Subcutaneous abdominal adipose tissue (tissue), 5 donors: Measurements from ENCODE around the gene TBC1D14.
"Not testable (repeated sequence)": the region's sequence is repeated elsewhere in the genome, so short reads cannot be mapped to it uniquely, and the experiment has no call there.

Source experiments
- H3K27ac ChIP-seq: one replicate; pipeline ENCODE4 v1.7.0; 2013; ENCODE audit warnings: low read depth, mild to moderate bottlenecking, inconsistent platforms, low read length, moderate library complexity
- H3K27me3 ChIP-seq, 5 donors: one replicate each; pipeline ENCODE4 v1.7.0; 2013; ENCODE audit warnings: low read length in 5 of 5, inconsistent platforms in 1 of 5; ENCODE audit not compliant: control insufficient read depth in 5 of 5, insufficient read depth in 4 of 5
- H3K36me3 ChIP-seq, 5 donors: one replicate each; pipeline ENCODE4 v1.7.0; 2013; ENCODE audit warnings: low read length in 5 of 5; ENCODE audit not compliant: control insufficient read depth in 5 of 5, insufficient read depth in 5 of 5
- H3K4me1 ChIP-seq, 5 donors: one replicate each; pipeline ENCODE4 v1.7.0; 2013; ENCODE audit warnings: low read length in 5 of 5, mild to moderate bottlenecking in 3 of 5, moderate library complexity in 1 of 5; ENCODE audit not compliant: control insufficient read depth in 5 of 5, insufficient read depth in 5 of 5
- H3K4me3 ChIP-seq, 5 donors: one replicate each; pipeline ENCODE4 v1.7.0; 2013; ENCODE audit warnings: low read length in 5 of 5, low read depth in 1 of 5
- H3K9ac ChIP-seq, 5 donors: one replicate each; pipeline ENCODE4 v1.7.0; 2013; ENCODE audit warnings: low read length in 5 of 5, mild to moderate bottlenecking in 4 of 5, moderate library complexity in 3 of 5
- H3K9me3 ChIP-seq, 5 donors: one replicate each; pipeline ENCODE4 v1.7.0; 2013; ENCODE audit warnings: low read length in 5 of 5; ENCODE audit not compliant: control insufficient read depth in 5 of 5
- donor health status: healthy.
- donor health status: healthy.
- donor health status: healthy.
- donor health status: healthy.
- donor health status: healthy.

Gene TBC1D14

DNA sequence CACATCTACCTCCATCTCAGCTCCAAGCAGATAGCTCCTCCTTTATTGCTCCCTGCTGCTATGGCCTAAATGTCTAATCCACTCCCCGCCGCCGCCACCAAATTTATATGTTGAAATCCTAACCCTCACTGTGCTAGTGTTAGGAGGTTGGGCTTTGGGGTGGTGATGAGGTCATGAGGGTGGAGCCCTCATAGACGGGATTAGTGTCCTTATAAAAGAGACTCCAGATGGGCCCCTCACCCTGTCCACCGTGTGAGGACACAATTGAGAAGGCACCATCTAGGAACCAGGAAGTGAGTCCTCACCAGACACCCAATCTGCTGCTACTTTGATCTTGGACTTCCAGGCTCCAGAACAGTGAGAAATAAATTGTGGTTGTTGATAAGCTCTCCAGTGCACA, 13.6 kb upstream of the TBC1D14 start:
- no peaks in the 10 kb centered on the region for H3K36me3 ChIP-seq
- no peaks in the 10 kb centered on the region for H3K27me3 ChIP-seq
- H3K4me1 ChIP-seq: peaks cover 0 to 19% (median 16%) of the 10 kb centered on the region in 5 donors
- H3K27ac ChIP-seq: no peak overlapping the region
- H3K9ac ChIP-seq: no peak overlapping the region
- H3K4me3 ChIP-seq: no peak overlapping the region
- peaks cover 0 to 4% (median 0%) of the 10 kb centered on the region in 5 donors for H3K9me3 ChIP-seq

DNA sequence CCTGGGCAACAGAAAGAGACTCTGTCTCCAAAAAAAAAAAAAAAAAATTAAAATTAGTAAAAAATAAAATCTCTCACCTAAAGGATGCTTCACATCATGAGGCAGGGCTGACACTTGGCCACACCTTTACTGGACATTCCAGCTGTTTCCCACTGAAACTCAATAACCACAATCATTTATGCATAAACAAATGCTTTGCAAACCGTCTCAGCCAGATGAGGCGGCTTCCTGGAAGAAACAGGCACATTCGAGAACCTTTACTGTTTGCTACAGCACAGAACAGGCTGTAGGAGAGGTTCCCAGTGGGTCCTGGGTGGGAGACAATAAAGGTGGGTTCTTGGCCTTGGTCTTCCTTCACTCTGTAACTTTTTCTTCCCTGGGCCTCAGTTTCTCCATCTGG, 10.9 kb upstream of the TBC1D14 start:
- Histone ChIP-seq H3K36me3 (no peaks in the 10 kb centered on the region), H3K27ac (no peak overlapping the region), H3K4me3 (no peak overlapping the region), H3K9ac (no peak overlapping the region), H3K9me3 (peaks cover 0 to 4% (median 0%) of the 10 kb centered on the region in 5 donors), H3K27me3 (peaks cover 0 to 5% (median 0%) of the 10 kb centered on the region in 5 donors), H3K4me1 (peaks cover 0 to 1% (median 0%) of the 10 kb centered on the region in 5 donors)

DNA sequence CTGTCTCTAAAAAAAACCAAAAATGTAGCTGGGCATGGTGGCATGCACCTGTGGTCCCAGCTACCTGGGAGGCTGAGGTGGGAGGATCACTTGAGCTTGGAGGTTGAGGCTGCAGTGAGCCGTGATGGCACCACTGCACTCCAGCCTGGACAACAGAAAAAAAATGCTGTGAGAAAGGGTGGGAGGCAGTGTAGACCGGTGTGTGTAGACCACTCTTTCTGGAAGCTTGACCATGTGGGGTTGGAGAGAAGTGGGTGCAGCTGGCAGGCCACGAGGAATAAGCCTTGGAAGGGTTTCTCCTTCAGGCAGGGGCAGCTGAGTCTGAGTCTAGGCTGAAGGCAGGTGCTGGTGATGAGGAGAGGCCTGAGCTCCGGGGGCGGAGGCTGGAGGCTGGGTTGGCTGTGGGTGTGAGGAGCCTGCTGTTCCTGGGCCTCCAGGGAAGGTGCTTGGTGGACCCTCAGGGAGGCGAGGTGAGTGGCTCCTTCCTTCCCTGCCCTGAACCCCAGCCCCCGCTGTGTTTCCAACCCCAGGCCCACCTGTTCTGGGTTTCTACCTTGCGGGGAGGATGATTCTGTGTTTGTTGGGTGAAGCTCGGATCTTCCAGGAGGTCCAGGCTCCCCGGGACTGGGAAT, 9.3 kb upstream of the TBC1D14 start:
- Histone ChIP-seq H3K9ac (no peak overlapping the region), H3K27ac (no peak overlapping the region), H3K27me3 (peaks cover 0 to 5% (median 0%) of the 10 kb centered on the region in 5 donors), H3K4me3 (no peak overlapping the region), H3K36me3 (no peaks in the 10 kb centered on the region), H3K4me1 (no peaks in the 10 kb centered on the region), H3K9me3 (peaks cover 0 to 4% (median 0%) of the 10 kb centered on the region in 5 donors)

DNA sequence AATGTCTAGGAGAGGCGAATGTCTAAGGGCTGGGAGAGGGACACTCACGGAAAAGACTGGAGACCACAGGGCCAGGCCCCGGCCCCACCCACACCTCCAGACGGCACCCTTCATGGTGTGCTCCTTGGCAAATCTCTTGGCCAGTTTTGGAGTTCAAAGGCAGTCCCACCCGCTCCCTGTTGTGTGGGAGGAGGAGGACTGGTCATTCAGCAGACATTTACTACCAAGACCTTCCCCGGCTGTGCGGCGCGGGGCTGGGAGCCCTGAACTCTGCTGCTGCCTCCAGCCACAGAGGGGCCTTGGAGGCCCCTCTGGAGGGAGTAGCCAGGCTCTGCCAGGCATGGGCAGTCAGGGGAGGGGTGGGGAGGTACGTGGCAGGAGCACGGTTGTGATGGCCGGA, 8.7 kb upstream of the TBC1D14 start:
- H3K27me3 ChIP-seq: peaks cover 0 to 5% (median 0%) of the 10 kb centered on the region in 5 donors
- peaks cover 0 to 3% (median 0%) of the 10 kb centered on the region in 5 donors for H3K4me1 ChIP-seq
- no peak overlapping the region for H3K4me3 ChIP-seq

DNA sequence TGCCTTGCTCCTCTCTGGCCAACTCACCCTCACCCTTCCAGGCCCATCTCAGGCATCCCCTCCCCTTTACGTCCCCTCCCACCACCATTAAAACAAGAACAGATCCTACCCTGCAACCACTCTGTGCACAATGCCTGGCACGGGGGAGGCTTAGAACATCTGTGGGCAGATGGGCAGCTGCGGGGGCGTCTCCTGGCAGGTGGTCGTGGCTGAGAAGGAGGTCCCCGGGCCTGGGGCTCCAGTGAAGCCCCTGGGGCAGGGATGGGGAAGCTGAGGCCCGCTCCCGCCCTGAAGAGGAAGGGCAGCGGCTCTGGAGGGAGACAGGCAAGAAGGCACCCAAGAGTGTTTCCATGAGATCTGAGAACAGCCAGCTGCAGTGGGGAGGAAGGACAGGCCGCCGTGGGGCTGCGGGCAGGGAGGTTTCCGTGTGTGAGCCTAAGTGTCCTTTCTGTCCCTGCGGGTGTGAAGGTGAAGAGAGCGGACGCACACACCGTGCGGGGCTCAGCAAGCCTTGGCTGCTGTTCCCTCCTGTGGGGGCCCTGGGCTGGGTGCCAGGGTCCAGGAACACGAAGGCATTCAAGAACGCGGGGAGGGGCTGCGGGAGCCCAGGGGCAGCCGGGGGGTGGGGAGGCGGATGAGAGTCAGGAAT, 7.8 kb upstream of the TBC1D14 start:
- Histone ChIP-seq H3K27ac (no peak overlapping the region), H3K27me3 (peaks cover 0 to 8% (median 0%) of the 10 kb centered on the region in 5 donors), H3K4me3 (no peak overlapping the region), H3K9me3 (no peaks in the 10 kb centered on the region), H3K36me3 (no peaks in the 10 kb centered on the region), H3K9ac (no peak overlapping the region), H3K4me1 (peaks cover 0 to 3% (median 0%) of the 10 kb centered on the region in 5 donors)

More for the DNA sequence above, 8.7 kb upstream of the TBC1D14 start:
- H3K9ac ChIP-seq: no peak overlapping the region
- no peak overlapping the region for H3K27ac ChIP-seq
- peaks cover 0 to 4% (median 0%) of the 10 kb centered on the region in 5 donors for H3K9me3 ChIP-seq
- H3K36me3 ChIP-seq: no peaks in the 10 kb centered on the region

DNA sequence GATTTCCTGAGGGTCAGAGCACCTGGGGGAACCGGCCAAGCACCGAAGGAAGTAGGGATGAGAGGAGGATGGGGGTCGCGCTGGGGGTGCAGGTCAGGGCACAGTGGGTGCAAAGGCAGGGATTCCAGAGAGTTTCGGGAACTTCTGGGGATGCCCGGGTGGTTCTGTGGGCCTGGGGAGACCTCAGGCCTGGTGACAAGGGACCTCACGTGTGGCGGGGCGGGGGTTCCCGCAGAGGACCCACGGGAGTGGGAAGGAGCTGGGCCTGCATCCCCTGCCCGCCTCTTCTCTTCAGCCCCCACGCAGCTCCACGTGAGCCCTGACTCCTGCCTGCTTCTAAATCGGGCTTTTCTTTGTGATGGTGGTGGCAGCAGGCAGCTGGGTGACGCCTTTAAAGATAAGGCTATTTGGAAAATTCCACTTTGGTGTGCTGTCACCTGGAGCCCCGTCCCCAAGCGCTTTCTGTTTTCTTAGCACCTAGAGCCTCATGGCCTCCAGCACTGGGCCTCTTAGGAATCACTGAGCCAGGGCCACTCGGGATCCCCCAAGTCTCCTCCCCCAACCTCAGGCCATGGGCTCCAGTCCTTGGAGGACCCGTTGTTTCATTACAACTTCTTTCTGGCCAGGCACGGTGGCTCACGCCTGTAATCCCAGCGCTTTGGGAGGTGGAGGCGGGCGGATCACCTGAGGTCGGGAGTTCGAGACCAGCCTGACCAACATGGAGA, 7.1 kb upstream of the TBC1D14 start:
- Histone ChIP-seq H3K27ac (no peak overlapping the region), H3K9me3 (no peaks in the 10 kb centered on the region), H3K36me3 (no peaks in the 10 kb centered on the region), H3K9ac (no peak overlapping the region), H3K4me1 (peaks cover 0 to 4% (median 0%) of the 10 kb centered on the region in 5 donors), H3K4me3 (no peak overlapping the region), H3K27me3 (peaks cover 0 to 14% (median 5%) of the 10 kb centered on the region in 5 donors)

DNA sequence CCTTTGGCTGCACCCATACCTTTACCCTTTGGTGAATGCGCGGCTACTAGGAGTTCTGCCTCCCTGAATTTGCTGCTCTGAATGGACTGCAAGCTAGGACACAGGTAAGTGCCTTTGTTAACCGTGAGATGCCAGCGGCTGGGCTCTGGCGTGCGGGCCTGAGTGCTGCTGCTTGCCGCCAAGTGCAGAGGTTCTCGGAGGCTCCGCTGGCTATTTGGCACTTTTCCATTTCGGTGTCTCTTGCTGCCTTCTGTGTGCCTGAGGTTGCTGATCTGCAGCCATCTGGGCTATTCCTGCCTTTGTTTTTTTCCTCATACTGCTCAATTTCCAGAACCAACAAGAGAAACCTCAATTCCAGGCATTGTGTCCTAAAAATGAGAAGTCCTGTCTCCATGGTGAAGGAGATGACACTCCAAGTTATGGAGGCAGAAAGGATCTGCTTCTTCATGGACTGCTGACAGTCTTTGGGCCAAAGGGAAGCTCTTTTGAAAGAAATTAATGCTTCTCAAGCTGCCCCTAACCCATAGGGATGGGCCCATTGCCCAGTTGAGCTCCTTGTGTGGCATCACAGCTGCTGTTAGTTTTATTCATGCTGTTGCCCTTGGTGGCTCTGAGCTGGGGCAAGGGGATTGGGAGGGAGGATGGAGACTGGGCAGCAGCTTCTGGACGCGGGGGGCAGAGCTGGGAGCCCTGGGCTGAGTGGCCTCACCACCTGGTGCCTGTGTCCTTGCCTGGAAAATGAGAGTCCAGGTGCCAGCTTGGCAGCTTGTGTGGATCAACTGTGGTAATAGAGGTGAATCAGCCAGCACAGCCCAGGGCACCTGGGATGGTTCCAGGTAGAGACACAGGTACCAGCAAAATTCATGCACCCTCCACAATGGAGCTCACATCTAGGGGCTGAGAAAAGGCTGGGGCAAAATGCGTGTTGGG, 3.8 kb upstream of the TBC1D14 start:
- H3K9me3 ChIP-seq: no peaks in the 10 kb centered on the region
- no peak overlapping the region for H3K4me3 ChIP-seq
- H3K9ac ChIP-seq: no peak overlapping the region
- H3K36me3 ChIP-seq: no peaks in the 10 kb centered on the region
- peaks cover 0 to 14% (median 5%) of the 10 kb centered on the region in 5 donors for H3K27me3 ChIP-seq
- peaks cover 2 to 29% (median 20%) of the 10 kb centered on the region in 5 donors for H3K4me1 ChIP-seq
- H3K27ac ChIP-seq: no peak overlapping the region

DNA sequence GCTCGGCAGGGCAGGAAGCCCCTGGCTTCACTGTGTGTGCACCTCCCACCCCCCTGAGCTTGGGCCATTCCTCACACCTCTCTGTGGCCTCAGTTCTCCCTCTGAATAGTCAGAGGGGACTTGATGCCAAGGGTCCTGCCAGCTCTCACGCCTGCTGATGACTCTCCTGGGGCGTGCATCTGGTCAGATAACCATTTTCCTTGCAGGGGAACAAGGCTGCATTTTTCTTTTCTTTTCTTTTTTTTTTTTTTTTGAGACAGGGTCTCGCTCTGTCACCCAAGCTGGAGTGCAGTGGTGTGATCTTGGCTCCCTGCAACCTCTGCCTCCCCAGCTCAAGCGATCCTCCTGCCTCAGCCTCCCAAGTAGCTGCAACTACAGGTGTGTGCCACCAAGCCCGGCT, 3.1 kb upstream of the TBC1D14 start:
- H3K9ac ChIP-seq, H3K4me3 ChIP-seq, H3K9me3 ChIP-seq, H3K27ac ChIP-seq, H3K36me3 ChIP-seq: not testable (repeated sequence)
- H3K4me1 ChIP-seq: peaks cover 2 to 36% (median 22%) of the 10 kb centered on the region in 5 donors
- H3K27me3 ChIP-seq: peaks cover 0 to 14% (median 5%) of the 10 kb centered on the region in 5 donors

DNA sequence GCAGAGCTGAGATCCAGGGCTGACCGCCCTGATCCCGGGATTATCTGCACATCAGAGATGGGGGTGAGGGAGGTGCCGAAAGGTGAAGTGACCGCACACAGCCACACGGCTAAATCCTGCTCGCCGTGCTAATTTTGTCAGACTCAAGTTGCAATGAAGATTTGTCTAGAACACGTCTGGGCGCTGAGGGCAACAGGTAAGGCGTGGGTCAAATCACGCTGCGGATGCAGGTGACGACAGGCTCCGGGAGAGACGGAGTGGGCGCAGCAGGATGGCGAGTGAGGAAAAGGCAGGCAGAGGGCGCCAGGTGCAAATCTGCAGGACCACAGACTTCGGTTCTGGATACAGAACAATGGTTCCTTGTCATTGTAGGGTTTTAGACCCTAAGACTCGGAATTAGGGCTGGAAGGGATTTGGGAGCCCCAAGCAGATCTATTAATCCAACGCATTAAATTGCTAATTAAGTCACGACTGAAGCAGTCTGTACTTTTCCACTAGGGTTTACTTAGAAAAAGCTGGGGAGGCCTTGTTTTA, 1.9 kb upstream of the TBC1D14 start:
- Histone ChIP-seq H3K4me3 (no peak overlapping the region), H3K36me3 (no peaks in the 10 kb centered on the region), H3K9me3 (no peaks in the 10 kb centered on the region), H3K4me1 (peaks cover 2 to 45% (median 26%) of the 10 kb centered on the region in 5 donors), H3K9ac (no peak overlapping the region), H3K27ac (no peak overlapping the region), H3K27me3 (peaks cover 0 to 10% (median 5%) of the 10 kb centered on the region in 5 donors)
